Naive thymus-derived CD4-positive, alpha-beta T cell (primary cell): Measurements from ENCODE around the gene TATDN3. TPM values are rescaled to one million over a fixed set of nuclear protein-coding genes. Genes with fewer than 3 reads are reported as not detected.

Experiments
- ATAC-seq: fragments of 150-1000 bp; cut with Tn5 transposase; 2 replicates; pipeline ENCODE4 v1.10.0; 2021; ENCODE audit warnings: mild to moderate bottlenecking, moderate library complexity
- CTCF ChIA-PET: fragments of 350-600 bp; sonication (Branson Sonifier 250); formaldehyde crosslinking; loops from one replicate; lab custom pipeline; 2021; ENCODE audit warnings: antibody characterized with exemption; lab: Charles Lee
- POLR2A ChIA-PET: fragments of 350-600 bp; sonication (Branson Sonifier 250); formaldehyde crosslinking; loops from one replicate; lab custom pipeline; 2021; ENCODE audit warnings: antibody characterized with exemption, inconsistent platforms; lab: Charles Lee
- DNase-seq, 9 donors: peaks; one replicate each; pipeline versions ENCODE4 v3.0.0 to v3.0.0-alpha.2; 2020 to 2022; ENCODE audit warnings: mixed read lengths in 1 of 9
- H3K27ac ChIP-seq: one replicate; pipeline ENCODE4 v1.7.0; 2013; ENCODE audit warnings: mild to moderate bottlenecking, low read depth, low read length, moderate library complexity
- H3K27me3 ChIP-seq, 2 donors: one replicate each; pipeline ENCODE4 v1.7.0; 2013; ENCODE audit warnings: low read length in 2 of 2, mild to moderate bottlenecking in 2 of 2, moderate library complexity in 2 of 2; ENCODE audit not compliant: control insufficient read depth in 2 of 2, insufficient read depth in 2 of 2
- H3K36me3 ChIP-seq, 3 experiments: 1 replicate in 2 of 3; 2 replicates in 1 of 3; pipeline ENCODE4 v1.7.0; 2013; ENCODE audit warnings: low read length in 3 of 3, mild to moderate bottlenecking in 3 of 3, moderate library complexity in 1 of 3; ENCODE audit not compliant: insufficient read depth in 3 of 3, control insufficient read depth in 2 of 3
- H3K4me1 ChIP-seq, 2 donors: one replicate each; pipeline ENCODE4 v1.7.0; 2013; ENCODE audit warnings: low read length in 2 of 2, mild to moderate bottlenecking in 2 of 2, moderate library complexity in 1 of 2; ENCODE audit not compliant: control insufficient read depth in 2 of 2, insufficient read depth in 2 of 2
- H3K4me3 ChIP-seq: 2 replicates; pipeline ENCODE4 v1.7.0; 2013; ENCODE audit warnings: mild to moderate bottlenecking, low read length
- H3K9me3 ChIP-seq, 3 experiments: 1 replicate in 2 of 3; 2 replicates in 1 of 3; pipeline ENCODE4 v1.7.0; 2013; ENCODE audit warnings: low read length in 3 of 3; ENCODE audit not compliant: control insufficient read depth in 2 of 3
- H3K27ac Mint-ChIP-seq, 9 donors: one replicate each; pipeline ENCODE4 v1.8.0; 2020 to 2022; ENCODE audit warnings: mixed read lengths in 9 of 9, mild to moderate bottlenecking in 8 of 9, moderate library complexity in 5 of 9, inconsistent platforms in 2 of 9
- H3K27me3 Mint-ChIP-seq, 5 donors: one replicate each; pipeline ENCODE4 v1.8.0; 2021 to 2022; ENCODE audit warnings: mixed read lengths in 5 of 5, mild to moderate bottlenecking in 1 of 5
- H3K36me3 Mint-ChIP-seq, 5 donors: one replicate each; pipeline ENCODE4 v1.8.0; 2020 to 2022; ENCODE audit warnings: mixed read lengths in 5 of 5, mild to moderate bottlenecking in 3 of 5, inconsistent platforms in 1 of 5
- H3K4me1 Mint-ChIP-seq, 7 donors: one replicate each; pipeline ENCODE4 v1.8.0; 2020 to 2022; ENCODE audit warnings: mixed read lengths in 7 of 7, mild to moderate bottlenecking in 3 of 7, inconsistent platforms in 1 of 7
- H3K4me3 Mint-ChIP-seq, 10 donors: one replicate each; pipeline ENCODE4 v1.8.0; 2020 to 2022; ENCODE audit warnings: mild to moderate bottlenecking in 10 of 10, mixed read lengths in 10 of 10, moderate library complexity in 6 of 10, inconsistent platforms in 2 of 10
- H3K9me3 Mint-ChIP-seq, 11 donors: one replicate each; pipeline ENCODE4 v1.8.0; 2020 to 2022; ENCODE audit warnings: mixed read lengths in 11 of 11, mild to moderate bottlenecking in 4 of 11, inconsistent platforms in 1 of 11, moderate library complexity in 1 of 11
- intact Hi-C, 2 donors: fragments of 100-400 bp; cut with micrococcal nuclease; formaldehyde crosslinking; loops; one replicate each; pipeline ENCODE4 v1.15.1; 2023
- polyA plus RNA-seq, 2 donors: library from polyadenylated mRNA; unstranded; fragments of 300-500 nt; fragmentation: Illumina TruSeq; gene quantifications; one replicate each; pipeline ENCODE4 v1.2.3, GENCODE V29; 2021
- total RNA-seq, 6 experiments: library from RNA in 5 of 6; stranded (reverse) in 5 of 6; gene quantifications; 1 replicate in 5 of 6; 2 replicates in 1 of 6; pipeline ENCODE4 v1.2.3 and lab custom pipeline; 2021 to 2026

TATDN3 gene
- total and polyA plus RNA-seq, 7 experiments from 2014 or later: 10.0 to 19.2 (median 15.3) TPM

DNA sequence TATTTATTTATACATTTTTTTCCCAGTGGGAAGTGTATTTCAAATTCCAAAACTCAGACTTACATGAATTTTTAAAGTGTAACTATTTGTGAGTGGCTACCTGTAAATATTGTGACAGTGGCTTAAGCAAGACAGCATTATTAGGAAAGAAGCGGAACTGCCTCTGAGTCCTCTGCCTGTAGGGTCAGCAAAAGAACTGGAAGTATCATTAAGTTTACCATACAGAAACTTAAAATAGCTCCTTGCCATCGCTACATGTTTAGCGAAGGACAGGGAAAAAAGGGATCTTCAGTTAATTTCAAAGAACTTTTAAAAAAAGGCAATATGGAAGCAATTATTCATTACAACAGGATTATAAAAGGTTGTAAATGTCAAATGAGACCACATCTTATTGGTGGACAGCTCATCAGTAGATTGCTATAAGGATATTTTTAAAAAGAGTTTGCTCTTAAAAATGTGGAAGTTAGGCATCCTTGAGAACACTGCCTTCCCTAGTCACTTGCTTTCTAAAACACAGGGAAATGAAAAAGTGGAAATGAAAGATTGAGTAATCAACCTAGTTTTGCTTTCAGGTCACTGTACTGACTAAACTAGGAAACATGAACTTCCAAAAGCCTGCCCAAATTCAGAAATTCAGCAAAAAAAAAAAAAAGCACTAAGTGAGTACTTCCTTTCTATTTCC is 39.3 kb upstream of the TATDN3 start:
- ChIA-PET POLR2A (interaction anchor here (0.7 to 3.8 kb wide), 3 partner anchors 8 to 39 kb away, joined by 4 to 21 read pairs (median 5); no protein-coding TSS in a partner anchor), CTCF (interaction anchor here (1.4 to 5.9 kb wide), 2 partner anchors 51 to 87 kb away, joined by 5 to 18 read pairs; no protein-coding TSS in a partner anchor)
- no peaks in the 10 kb centered on the region for H3K36me3 ChIP-seq
- H3K9me3 ChIP-seq: no peaks in the 10 kb centered on the region
- H3K27me3 ChIP-seq: no peaks in the 10 kb centered on the region
- H3K9me3 Mint-ChIP-seq: no peaks in the 10 kb centered on the region
- H3K4me3 ChIP-seq: peak overlapping the region; percentile 27
- peak overlapping the region; percentile 63 for H3K27ac ChIP-seq
- peak overlapping the region; percentile 25 to 85 (median 76) for H3K4me3 Mint-ChIP-seq
- H3K27me3 Mint-ChIP-seq: no peaks in the 10 kb centered on the region
- H3K36me3 Mint-ChIP-seq: peaks cover 0 to 6% (median 5%) of the 10 kb centered on the region in 5 donors
- DNase-seq: no peak
- peak; percentile 63 for ATAC-seq
- intact Hi-C loops: loop anchor here (2.0 to 5.0 kb wide), 2 partner anchors 54 to 145 kb away; partner anchors contain the start of genes ATF3 (in 1 of the 2) and BATF3 (in 1 of the 2)
- peaks cover 5 to 36% of the 10 kb centered on the region in 2 donors for H3K4me1 ChIP-seq
- H3K4me1 Mint-ChIP-seq: peaks cover 30 to 77% (median 57%) of the 10 kb centered on the region in 7 donors
- H3K27ac Mint-ChIP-seq: peak overlapping the region in 8 of 9 donors; percentile 69 to 95 (median 87)

- peak; percentile 26 for ATAC-seq
- Mint-ChIP-seq H3K4me3 (peak overlapping the region; percentile 25 to 85 (median 76)), H3K9me3 (no peaks in the 10 kb centered on the region)
These were observed 38.7 kb upstream of the TATDN3 start for GRCh38 chr1:212752934-212753497.

GRCh38 chr1:212753749-212754148 is 37.9 kb upstream of the TATDN3 start:
- ChIA-PET CTCF (interaction anchor here (0.5 to 5.9 kb wide), 5 partner anchors 10 to 89 kb away, joined by 4 to 18 read pairs (median 5); no protein-coding TSS in a partner anchor), POLR2A (interaction anchor here (0.7 to 3.8 kb wide), 4 partner anchors 10 to 56 kb away, joined by 3 to 21 read pairs (median 4); partner anchors contain the start of genes NSL1 and TATDN3)
- H3K4me1 Mint-ChIP-seq: peaks cover 30 to 81% (median 57%) of the 10 kb centered on the region in 7 donors
- intact Hi-C loops: loop anchor here (1.0 to 5.0 kb wide), 6 partner anchors 9 to 146 kb away; partner anchors contain the start of genes ATF3 (in 1 of the 2) and BATF3 (in 1 of the 2)
- no peaks in the 10 kb centered on the region for H3K36me3 ChIP-seq
- peak overlapping the region; percentile 63 for H3K27ac ChIP-seq
- peaks cover 5 to 36% of the 10 kb centered on the region in 2 donors for H3K4me1 ChIP-seq
- no peak for DNase-seq
- H3K36me3 Mint-ChIP-seq: peaks cover 0 to 7% (median 5%) of the 10 kb centered on the region in 5 donors
- H3K4me3 Mint-ChIP-seq: peak overlapping the region; percentile 5 to 84 (median 77)
- no peaks in the 10 kb centered on the region for H3K27me3 ChIP-seq
- peak overlapping the region in 8 of 9 donors; percentile 69 to 93 (median 88) for H3K27ac Mint-ChIP-seq
- peak overlapping the region; percentile 23 for H3K4me3 ChIP-seq
- no peak for ATAC-seq
- H3K9me3 ChIP-seq: no peaks in the 10 kb centered on the region
- no peaks in the 10 kb centered on the region for H3K9me3 Mint-ChIP-seq
- no peaks in the 10 kb centered on the region for H3K27me3 Mint-ChIP-seq

More at GRCh38 chr1:212752934-212753497, 38.7 kb upstream of the TATDN3 start:
- Mint-ChIP-seq H3K27me3 (no peaks in the 10 kb centered on the region), H3K36me3 (peaks cover 0 to 7% (median 5%) of the 10 kb centered on the region in 5 donors), H3K27ac (peak overlapping the region; percentile 24 to 95 (median 86)), H3K4me1 (peaks cover 30 to 83% (median 57%) of the 10 kb centered on the region in 7 donors)
- peak overlapping the region; percentile 27 for H3K4me3 ChIP-seq
- intact Hi-C loops: loop anchor here (2.0 to 5.0 kb wide), 2 partner anchors 54 to 146 kb away; partner anchors contain the start of genes ATF3 (in 1 of the 2) and BATF3 (in 1 of the 2)
- peak in 3 of 9 donors; percentile 4 to 16 (median 13) for DNase-seq
- ChIA-PET CTCF (interaction anchor here (1.4 to 5.9 kb wide), 3 partner anchors 29 to 88 kb away, joined by 4 to 18 read pairs (median 5); no protein-coding TSS in a partner anchor), POLR2A (interaction anchor here (0.7 to 3.8 kb wide), 4 partner anchors 9 to 55 kb away, joined by 3 to 21 read pairs (median 4); partner anchors contain the start of genes NSL1 and TATDN3)
- H3K4me1 ChIP-seq: peaks cover 5 to 36% of the 10 kb centered on the region in 2 donors
- H3K9me3 ChIP-seq: no peaks in the 10 kb centered on the region
- H3K27ac ChIP-seq: peak overlapping the region; percentile 63
- H3K27me3 ChIP-seq: no peaks in the 10 kb centered on the region
- H3K36me3 ChIP-seq: no peaks in the 10 kb centered on the region

DNA sequence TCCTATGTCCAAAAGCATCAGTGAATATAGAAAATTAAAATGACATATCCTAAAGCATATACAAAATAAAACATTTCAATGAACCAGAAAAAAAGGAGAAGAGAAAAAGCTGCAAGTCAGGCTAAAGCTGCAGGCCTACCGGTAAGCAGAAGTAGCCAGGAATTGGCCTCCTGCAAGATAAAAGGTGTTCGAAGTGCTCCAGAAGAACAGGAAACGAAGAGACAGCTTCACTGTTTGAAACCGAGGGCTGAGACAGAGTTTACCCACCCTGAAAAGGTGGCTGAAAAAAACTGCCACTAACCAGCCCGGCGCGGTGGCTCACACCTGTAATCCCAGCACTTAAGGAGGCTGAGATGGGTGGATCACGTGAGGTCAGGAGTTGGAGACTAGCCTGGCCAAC is 37.5 kb upstream of the TATDN3 start:
- DNase-seq: peak in 7 of 9 donors; percentile 24 to 45 (median 35)
- Mint-ChIP-seq H3K4me3 (peak overlapping the region; percentile 5 to 84 (median 77)), H3K27ac (peak overlapping the region in 8 of 9 donors; percentile 69 to 93 (median 88)), H3K9me3 (no peaks in the 10 kb centered on the region), H3K4me1 (peaks cover 30 to 85% (median 56%) of the 10 kb centered on the region in 7 donors), H3K36me3 (peaks cover 0 to 7% (median 5%) of the 10 kb centered on the region in 5 donors), H3K27me3 (no peaks in the 10 kb centered on the region)
- H3K4me1 ChIP-seq: peaks cover 5 to 36% of the 10 kb centered on the region in 2 donors
- peak overlapping the region; percentile 63 for H3K27ac ChIP-seq
- H3K4me3 ChIP-seq: peak overlapping the region; percentile 23
- H3K27me3 ChIP-seq: no peaks in the 10 kb centered on the region
- POLR2A ChIA-PET: interaction anchor here (1.1 to 3.8 kb wide), 3 partner anchors 10 to 57 kb away, joined by 3 to 21 read pairs (median 5); no protein-coding TSS in a partner anchor
- no peaks in the 10 kb centered on the region for H3K9me3 ChIP-seq
- H3K36me3 ChIP-seq: no peaks in the 10 kb centered on the region
- intact Hi-C loops: loop anchor here in 1 of 2 donors (1.0 to 5.0 kb wide), 5 partner anchors 10 to 147 kb away; partner anchors contain the start of gene ATF3
- peak; percentile 54 for ATAC-seq
- CTCF ChIA-PET: interaction anchor here (0.5 to 5.9 kb wide), 5 partner anchors 10 to 89 kb away, joined by 4 to 18 read pairs (median 5); no protein-coding TSS in a partner anchor

DNA sequence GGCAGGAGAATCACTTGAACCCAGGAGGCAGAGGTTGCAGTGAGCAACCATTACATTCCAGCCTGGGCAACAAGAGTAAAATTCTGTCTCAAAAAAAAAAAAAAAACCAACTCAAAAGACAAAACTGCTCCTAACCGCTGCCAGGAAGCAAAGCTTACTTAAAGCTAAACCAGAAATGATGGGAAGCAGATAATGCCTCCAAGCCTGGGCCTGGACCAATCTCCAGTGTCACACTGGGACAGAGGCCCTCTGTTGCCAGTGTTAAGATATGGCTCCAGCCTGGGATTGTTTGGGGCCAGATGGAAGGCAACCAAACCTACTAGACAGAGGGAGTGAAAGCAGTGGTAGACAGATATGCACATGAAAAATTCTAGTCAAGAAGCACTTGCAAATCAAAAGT is 37.0 kb upstream of the TATDN3 start:
- ChIA-PET POLR2A (interaction anchor here (0.6 to 3.8 kb wide), 2 partner anchors 11 to 89 kb away, joined by 3 to 21 read pairs; no protein-coding TSS in a partner anchor), CTCF (interaction anchor here (1.0 to 5.9 kb wide), 4 partner anchors 11 to 90 kb away, joined by 4 to 18 read pairs (median 5); no protein-coding TSS in a partner anchor)
- Histone ChIP-seq H3K27ac (peak overlapping the region; percentile 63), H3K27me3 (no peaks in the 10 kb centered on the region), H3K4me3 (peak overlapping the region; percentile 23), H3K9me3 (no peaks in the 10 kb centered on the region), H3K4me1 (peaks cover 5 to 32% of the 10 kb centered on the region in 2 donors), H3K36me3 (no peaks in the 10 kb centered on the region)
- Mint-ChIP-seq H3K27ac (peak overlapping the region in 8 of 9 donors; percentile 69 to 93 (median 88)), H3K27me3 (no peaks in the 10 kb centered on the region), H3K4me3 (peak overlapping the region; percentile 31 to 84 (median 77)), H3K36me3 (peaks cover 0 to 7% (median 5%) of the 10 kb centered on the region in 5 donors), H3K4me1 (peaks cover 29 to 82% (median 52%) of the 10 kb centered on the region in 7 donors), H3K9me3 (no peaks in the 10 kb centered on the region)
- ATAC-seq (no peak), DNase-seq (peak in 2 of 9 donors; percentile 18 to 26)
- intact Hi-C loops: loop anchor here in 1 of 2 donors (1.0 to 5.0 kb wide), 5 partner anchors 10 to 147 kb away; partner anchors contain the start of gene ATF3
